GM12878 (cell line): Measurements from ENCODE around the gene EIF3A. TPM values are rescaled to one million over a fixed set of nuclear protein-coding genes. Genes with fewer than 3 reads are reported as not detected.

Experiments used
- ASH2L ChIP-seq: fragments of 300-600, 200-600 bp; sonication (generic); IDR thresholded peaks from 2 replicates; pipeline ENCODE4 v1.6.1; 2017; ENCODE audit warnings: low read depth, mild to moderate bottlenecking, borderline replicate concordance
- BMI1 ChIP-seq: fragments of 450-650 bp; IDR thresholded peaks from 2 replicates; pipeline ENCODE4 v1.6.1; 2016; ENCODE audit warnings: mild to moderate bottlenecking, moderate library complexity, borderline replicate concordance
- CBX5 ChIP-seq: sonication (generic); IDR thresholded peaks from 2 replicates; pipeline ENCODE4 v1.6.1; 2016; ENCODE audit warnings: low read depth, moderate library complexity, mild to moderate bottlenecking, inconsistent platforms
- CHD1 ChIP-seq: IDR thresholded peaks from 2 replicates; pipeline ENCODE4 v1.6.1; 2012; ENCODE audit warnings: low read depth, low read length, improper control_type of control experiment
- CHD2 ChIP-seq: IDR thresholded peaks from 2 replicates; pipeline ENCODE4 v1.6.1; 2011; ENCODE audit warnings: low read depth, low read length, improper control_type of control experiment, borderline replicate concordance
- FOXK2 ChIP-seq: fragments of 450-650 bp; IDR thresholded peaks from 2 replicates; pipeline ENCODE4 v1.6.1; 2017; ENCODE audit warnings: mild to moderate bottlenecking, moderate library complexity
- GABPA ChIP-seq: IDR thresholded peaks from 2 replicates; pipeline ENCODE4 v1.6.1; 2014; ENCODE audit warnings: antibody characterized with exemption, low read depth, mild to moderate bottlenecking, inconsistent platforms
- HDAC6 ChIP-seq: fragments of 200-600 bp; sonication (generic); IDR thresholded peaks from one replicate; pipeline ENCODE4 v1.8.0; 2017; ENCODE audit warnings: antibody characterized with exemption; ENCODE audit not compliant: unreplicated experiment
- IKZF1 ChIP-seq: fragments of 450-650 bp; conservative IDR thresholded peaks from 2 replicates; pipeline ENCODE4 v1.6.1; 2017; ENCODE audit warnings: antibody characterized with exemption, mild to moderate bottlenecking
- IRF4 ChIP-seq: IDR thresholded peaks from 2 replicates; pipeline ENCODE4 v1.6.1; 2011; ENCODE audit warnings: low read depth, low read length
- JUNB ChIP-seq: IDR thresholded peaks from 2 replicates; pipeline ENCODE4 v1.6.1; 2016; ENCODE audit warnings: antibody characterized with exemption, mild to moderate bottlenecking
- MYB ChIP-seq: fragments of 150-350 bp; IDR thresholded peaks from 2 replicates; pipeline ENCODE4 v1.6.1; 2014; ENCODE audit warnings: mild to moderate bottlenecking, low read depth, low read length, borderline replicate concordance
- NRF1 ChIP-seq: conservative IDR thresholded peaks from 2 replicates; pipeline ENCODE4 v1.6.1; 2011; ENCODE audit warnings: mild to moderate bottlenecking, low read depth, low read length, improper control_type of control experiment
- PAX5 ChIP-seq: IDR thresholded peaks from 2 replicates; pipeline ENCODE4 v1.6.1; 2011; ENCODE audit warnings: low read depth, low read length, borderline replicate concordance
- POLR2AphosphoS2 ChIP-seq: IDR thresholded peaks from 2 replicates; pipeline ENCODE4 v1.6.1; 2011; ENCODE audit warnings: low read depth, mild to moderate bottlenecking, low read length, improper control_type of control experiment, moderate library complexity
- SMARCA5 ChIP-seq: fragments of 450-650 bp; IDR thresholded peaks from 2 replicates; pipeline ENCODE4 v1.6.1; 2017; ENCODE audit warnings: mild to moderate bottlenecking
- SP1 ChIP-seq: IDR thresholded peaks from one replicate; pipeline ENCODE4 v1.6.1; 2011; ENCODE audit warnings: low read depth, low read length
- ZBED1 ChIP-seq: IDR thresholded peaks from 2 replicates; pipeline ENCODE4 v1.6.1; 2016; ENCODE audit warnings: borderline replicate concordance
- ZBTB40 ChIP-seq: fragments of 450-650 bp; IDR thresholded peaks from 2 replicates; pipeline ENCODE4 v1.6.1; 2016; ENCODE audit warnings: mild to moderate bottlenecking, moderate library complexity, borderline replicate concordance
- ZNF622 ChIP-seq: fragments of 450-650 bp; IDR thresholded peaks from 2 replicates; pipeline ENCODE4 v1.6.1; 2017; ENCODE audit warnings: mild to moderate bottlenecking, inconsistent platforms
- ZSCAN29 ChIP-seq: fragments of 450-650 bp; IDR thresholded peaks from 2 replicates; pipeline ENCODE4 v1.6.1; 2017; ENCODE audit warnings: mild to moderate bottlenecking, moderate library complexity
- polyA plus RNA-seq, 11 experiments: library from polyadenylated mRNA; depleted of rRNA in 4 of 11; unstranded in 6 of 11; stranded (reverse) in 5 of 11; fragments of >200 nt; fragmentation: Nextera tagmentation in 4 of 11; fragmentation: Illumina TruSeq in 1 of 11; extraction: Ambion mirVana in 4 of 11; extraction: Trizol in 1 of 11; gene quantifications; 1 replicate in 1 of 11; 2 replicates in 10 of 11; pipeline versions ENCODE4 v1.2.1 to v1.2.3, GENCODE V29; 2011 to 2016; ENCODE audit warnings: inconsistent platforms in 2 of 11, missing spikeins in 2 of 11, low read depth in 1 of 11
- total RNA-seq, 4 experiments: library from RNA; depleted of rRNA in 3 of 4; stranded (reverse); fragments of >200 nt in 3 of 4; fragmentation: Illumina TruSeq in 1 of 4; extraction: Trizol in 1 of 4; gene quantifications; 2 replicates each; pipeline versions ENCODE4 v1.2.1 to v1.2.3, GENCODE V29; 2013 to 2021
- TF ChIP-seq, protein P1 (sequence below): IDR thresholded peaks from 2 replicates; pipeline ENCODE4 v1.6.1; 2011; ENCODE audit warnings: mild to moderate bottlenecking, low read depth, low read length, moderate library complexity; ENCODE audit not compliant: insufficient replicate concordance
- TF ChIP-seq, protein P2 (sequence below): IDR thresholded peaks from 2 replicates; pipeline ENCODE4 v1.6.1; 2012; ENCODE audit warnings: improper control_type of control experiment, low read depth, low read length; ENCODE audit not compliant: insufficient replicate concordance

The EIF3A gene
- total and polyA plus RNA-seq, 10 of the 15 experiments (the other 5 are each of a cell fraction or from before 2014, with no cell fraction given) = 42.3 to 195 (median 96.3) TPM

DNA sequence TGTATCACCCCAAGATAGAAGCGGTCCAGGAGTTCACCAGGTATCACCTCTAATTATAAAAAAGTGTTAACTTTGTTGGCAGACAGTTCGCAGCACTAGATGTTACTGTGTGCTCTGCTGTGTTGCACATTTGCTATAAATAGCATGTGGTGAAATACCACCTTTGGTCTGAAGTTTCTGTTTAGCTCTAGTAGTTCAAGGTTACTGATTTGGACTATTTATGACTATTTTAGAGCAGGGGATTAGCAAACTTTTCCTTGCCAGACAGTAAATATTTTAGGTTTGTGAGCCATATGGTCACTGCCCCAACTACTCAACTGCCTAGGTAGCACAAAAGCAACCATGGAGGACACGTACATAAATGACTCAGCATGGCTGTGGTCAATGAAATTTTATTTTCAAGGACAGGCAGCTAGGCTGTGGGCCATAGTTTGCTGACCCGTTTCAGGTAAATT, 39.8 kb upstream of the EIF3A start (continued):
- TF ChIP-seq ZNF622 (no peak), CHD2 (0 out of 2 replicates have a peak, but pooled peaks have one; percentile 17), NRF1 (no peak), ZSCAN29 (peak; percentile 85), IKZF1 (peak; percentile 91), ZBED1 (peak; percentile 78; the same call in 1 of the 2 replicates), ZBTB40 (peak; percentile 90), BMI1 (peak; percentile 44; the same call in 1 of the 2 replicates), HDAC6 (no peak), PAX5 (peak; percentile 61; the same call in 1 of the 2 replicates), GABPA (no peak), ASH2L (no peak; the same call in 1 of the 2 replicates), SMARCA5 (no peak), MYB (peak; percentile 43; the same call in 1 of the 2 replicates), POLR2AphosphoS2 (no peak), CHD1 (no peak), SP1 (peak; percentile 19), IRF4 (peak; percentile 95), CBX5 (peak; percentile 84), FOXK2 (peak; percentile 63), JUNB (peak; percentile 90)
- TF ChIP-seq, protein P1, sequence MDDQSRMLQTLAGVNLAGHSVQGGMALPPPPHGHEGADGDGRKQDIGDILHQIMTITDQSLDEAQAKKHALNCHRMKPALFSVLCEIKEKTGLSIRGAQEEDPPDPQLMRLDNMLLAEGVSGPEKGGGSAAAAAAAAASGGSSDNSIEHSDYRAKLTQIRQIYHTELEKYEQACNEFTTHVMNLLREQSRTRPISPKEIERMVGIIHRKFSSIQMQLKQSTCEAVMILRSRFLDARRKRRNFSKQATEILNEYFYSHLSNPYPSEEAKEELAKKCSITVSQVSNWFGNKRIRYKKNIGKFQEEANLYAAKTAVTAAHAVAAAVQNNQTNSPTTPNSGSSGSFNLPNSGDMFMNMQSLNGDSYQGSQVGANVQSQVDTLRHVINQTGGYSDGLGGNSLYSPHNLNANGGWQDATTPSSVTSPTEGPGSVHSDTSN = no peak
- TF ChIP-seq, protein P2, sequence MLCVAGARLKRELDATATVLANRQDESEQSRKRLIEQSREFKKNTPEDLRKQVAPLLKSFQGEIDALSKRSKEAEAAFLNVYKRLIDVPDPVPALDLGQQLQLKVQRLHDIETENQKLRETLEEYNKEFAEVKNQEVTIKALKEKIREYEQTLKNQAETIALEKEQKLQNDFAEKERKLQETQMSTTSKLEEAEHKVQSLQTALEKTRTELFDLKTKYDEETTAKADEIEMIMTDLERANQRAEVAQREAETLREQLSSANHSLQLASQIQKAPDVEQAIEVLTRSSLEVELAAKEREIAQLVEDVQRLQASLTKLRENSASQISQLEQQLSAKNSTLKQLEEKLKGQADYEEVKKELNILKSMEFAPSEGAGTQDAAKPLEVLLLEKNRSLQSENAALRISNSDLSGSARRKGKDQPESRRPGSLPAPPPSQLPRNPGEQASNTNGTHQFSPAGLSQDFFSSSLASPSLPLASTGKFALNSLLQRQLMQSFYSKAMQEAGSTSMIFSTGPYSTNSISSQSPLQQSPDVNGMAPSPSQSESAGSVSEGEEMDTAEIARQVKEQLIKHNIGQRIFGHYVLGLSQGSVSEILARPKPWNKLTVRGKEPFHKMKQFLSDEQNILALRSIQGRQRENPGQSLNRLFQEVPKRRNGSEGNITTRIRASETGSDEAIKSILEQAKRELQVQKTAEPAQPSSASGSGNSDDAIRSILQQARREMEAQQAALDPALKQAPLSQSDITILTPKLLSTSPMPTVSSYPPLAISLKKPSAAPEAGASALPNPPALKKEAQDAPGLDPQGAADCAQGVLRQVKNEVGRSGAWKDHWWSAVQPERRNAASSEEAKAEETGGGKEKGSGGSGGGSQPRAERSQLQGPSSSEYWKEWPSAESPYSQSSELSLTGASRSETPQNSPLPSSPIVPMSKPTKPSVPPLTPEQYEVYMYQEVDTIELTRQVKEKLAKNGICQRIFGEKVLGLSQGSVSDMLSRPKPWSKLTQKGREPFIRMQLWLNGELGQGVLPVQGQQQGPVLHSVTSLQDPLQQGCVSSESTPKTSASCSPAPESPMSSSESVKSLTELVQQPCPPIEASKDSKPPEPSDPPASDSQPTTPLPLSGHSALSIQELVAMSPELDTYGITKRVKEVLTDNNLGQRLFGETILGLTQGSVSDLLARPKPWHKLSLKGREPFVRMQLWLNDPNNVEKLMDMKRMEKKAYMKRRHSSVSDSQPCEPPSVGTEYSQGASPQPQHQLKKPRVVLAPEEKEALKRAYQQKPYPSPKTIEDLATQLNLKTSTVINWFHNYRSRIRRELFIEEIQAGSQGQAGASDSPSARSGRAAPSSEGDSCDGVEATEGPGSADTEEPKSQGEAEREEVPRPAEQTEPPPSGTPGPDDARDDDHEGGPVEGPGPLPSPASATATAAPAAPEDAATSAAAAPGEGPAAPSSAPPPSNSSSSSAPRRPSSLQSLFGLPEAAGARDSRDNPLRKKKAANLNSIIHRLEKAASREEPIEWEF = no peak
